ENCODE results near the gene NTM.

DNA sequence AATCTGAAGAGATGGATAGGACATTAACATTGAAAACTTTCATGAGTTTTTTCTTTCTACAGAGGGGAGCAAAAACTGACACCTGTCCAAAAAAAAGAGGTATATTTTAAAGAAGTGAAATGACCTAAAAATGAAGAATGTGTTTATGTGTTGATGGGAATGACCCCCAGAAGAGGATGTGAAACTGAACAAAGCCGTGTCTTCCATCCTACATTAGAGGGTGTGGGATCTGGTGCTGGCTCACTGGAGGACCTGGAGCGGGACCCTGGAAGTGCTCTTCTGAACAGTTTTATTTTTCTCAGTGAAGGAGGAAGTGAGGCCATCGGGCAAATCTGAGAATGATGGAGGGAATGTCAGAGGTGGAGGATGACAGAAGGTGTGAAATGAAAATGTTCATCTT is 470.1 kb downstream of the NTM start:
- TF ChIP-seq POLR2A (IDR thresholded peaks at IDR 0.05) = no peak
- TF ChIP-seq, protein P1, sequence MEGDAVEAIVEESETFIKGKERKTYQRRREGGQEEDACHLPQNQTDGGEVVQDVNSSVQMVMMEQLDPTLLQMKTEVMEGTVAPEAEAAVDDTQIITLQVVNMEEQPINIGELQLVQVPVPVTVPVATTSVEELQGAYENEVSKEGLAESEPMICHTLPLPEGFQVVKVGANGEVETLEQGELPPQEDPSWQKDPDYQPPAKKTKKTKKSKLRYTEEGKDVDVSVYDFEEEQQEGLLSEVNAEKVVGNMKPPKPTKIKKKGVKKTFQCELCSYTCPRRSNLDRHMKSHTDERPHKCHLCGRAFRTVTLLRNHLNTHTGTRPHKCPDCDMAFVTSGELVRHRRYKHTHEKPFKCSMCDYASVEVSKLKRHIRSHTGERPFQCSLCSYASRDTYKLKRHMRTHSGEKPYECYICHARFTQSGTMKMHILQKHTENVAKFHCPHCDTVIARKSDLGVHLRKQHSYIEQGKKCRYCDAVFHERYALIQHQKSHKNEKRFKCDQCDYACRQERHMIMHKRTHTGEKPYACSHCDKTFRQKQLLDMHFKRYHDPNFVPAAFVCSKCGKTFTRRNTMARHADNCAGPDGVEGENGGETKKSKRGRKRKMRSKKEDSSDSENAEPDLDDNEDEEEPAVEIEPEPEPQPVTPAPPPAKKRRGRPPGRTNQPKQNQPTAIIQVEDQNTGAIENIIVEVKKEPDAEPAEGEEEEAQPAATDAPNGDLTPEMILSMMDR (IDR thresholded peaks at IDR 0.05) = no peak
